ENCODE measurements around the gene DLL3. TPM values are rescaled to one million over a fixed set of nuclear protein-coding genes. Genes with fewer than 3 reads are reported as not detected.

Gene DLL3
- total and polyA plus RNA-seq, 9 of the 15 experiments (the other 6 are each of a cell fraction or from before 2014, with no cell fraction given), result 0.80 to 6.3 (median 1.2) TPM

DNA sequence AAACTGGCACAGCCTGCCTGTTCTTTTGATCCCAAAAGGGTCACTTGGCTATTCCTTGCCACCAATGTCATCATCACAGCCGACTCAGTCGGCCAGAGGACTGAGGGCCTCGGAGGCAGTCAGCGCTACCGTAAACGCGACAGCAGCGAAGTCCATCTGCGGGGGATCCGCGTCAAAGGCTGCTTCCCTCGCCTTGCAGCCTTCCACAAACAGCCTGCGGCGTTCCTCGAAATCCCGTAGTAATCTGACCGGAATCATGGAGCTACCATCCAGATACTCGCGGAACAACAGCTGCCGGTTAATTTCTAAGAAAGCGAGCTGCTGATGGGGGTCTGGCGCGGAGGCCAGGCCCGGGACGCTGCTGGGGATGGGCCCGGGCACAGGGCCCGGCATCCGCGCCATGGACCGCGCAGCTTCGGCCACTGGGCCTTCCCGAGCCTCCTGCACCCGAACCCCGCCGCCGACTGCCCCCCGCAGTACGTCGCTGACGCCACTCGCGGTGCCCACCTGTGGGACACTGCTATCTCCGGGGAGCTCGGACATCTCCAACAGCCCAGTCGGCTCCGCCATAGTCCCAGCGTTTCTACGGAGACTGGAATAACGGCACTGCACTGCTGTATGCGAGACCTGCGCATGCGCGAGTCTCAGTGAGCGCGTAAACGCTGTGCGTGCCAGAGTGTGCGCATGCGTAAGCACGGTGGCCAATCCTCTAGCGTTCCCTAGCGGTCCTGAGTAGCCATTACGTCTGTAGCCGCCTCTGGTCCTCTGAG, 33.7 kb downstream of the DLL3 start, which contains the start of gene EID2B (continued):
- TF ChIP-seq TBP (optimal IDR thresholded peaks at IDR 0.05; ENCODE audit: low read depth, low read length) (peak; percentile 79), RAD21 (CRISPR knock-in tag; conservative IDR thresholded peaks at IDR 0.05 in 1 of 2, IDR thresholded peaks at IDR 0.05 in 1 of 2) (peak; percentile 98), MIER1 (IDR thresholded peaks at IDR 0.05; ENCODE audit: low read depth) (no peak), ZNF23 (CRISPR knock-in tag; IDR thresholded peaks at IDR 0.05) (no peak), SMARCB1 (IDR thresholded peaks at IDR 0.05; ENCODE audit: insufficient read length, low read depth) (no peak), IRF2 (CRISPR knock-in tag; IDR thresholded peaks at IDR 0.05) (no peak), TAL1 (IDR thresholded peaks at IDR 0.05) (no peak), SMARCA4 (IDR thresholded peaks at IDR 0.05) (no peak), KAT7 (CRISPR knock-in tag; IDR thresholded peaks at IDR 0.05; ENCODE audit: borderline replicate concordance) (peak; percentile 60; the same call in 1 of the 2 replicates), ZNF133 (CRISPR knock-in tag; IDR thresholded peaks at IDR 0.05) (no peak), XRCC5 (IDR thresholded peaks at IDR 0.05; ENCODE audit: low read depth, low read length) (no peak), FOXK2 (conservative IDR thresholded peaks at IDR 0.05 in 1 of 2, IDR thresholded peaks at IDR 0.05 in 1 of 2; ENCODE audit: low read depth in 2 of 2) (peak in 1 of 2 experiments; percentile 65; a peak in 1 of 4 replicates), ATF7 (IDR thresholded peaks at IDR 0.05) (peak; percentile 85), POLR2B (IDR thresholded peaks at IDR 0.05; ENCODE audit: low read depth, partially characterized antibody) (peak; percentile 98), HMG20A (CRISPR knock-in tag; conservative IDR thresholded peaks at IDR 0.05) (no peak), ZNF57 (CRISPR knock-in tag; IDR thresholded peaks at IDR 0.05) (no peak), ZNF780A (CRISPR knock-in tag; IDR thresholded peaks at IDR 0.05) (no peak), POLR2G (IDR thresholded peaks at IDR 0.05; ENCODE audit: low read depth, low read length) (peak; percentile 81), POU5F1 (IDR thresholded peaks at IDR 0.05; ENCODE audit: borderline replicate concordance, low read depth, low read length, partially characterized antibody) (peak; percentile 78), HNRNPLL (IDR thresholded peaks at IDR 0.05; ENCODE audit: low read depth, low read length, poor library complexity, severe bottlenecking) (peak; percentile 79), SMAD3 (CRISPR knock-in tag; conservative IDR thresholded peaks at IDR 0.05) (no peak), ZFX (CRISPR knock-in tag; IDR thresholded peaks at IDR 0.05) (peak; percentile 97), CREB1 (IDR thresholded peaks at IDR 0.05) (no peak; the same call in 1 of the 2 replicates), CREB1 (CRISPR knock-in tag; IDR thresholded peaks at IDR 0.05) (peak; percentile 68; the same call in 1 of the 2 replicates)
- TF ChIP-seq, protein P1, sequence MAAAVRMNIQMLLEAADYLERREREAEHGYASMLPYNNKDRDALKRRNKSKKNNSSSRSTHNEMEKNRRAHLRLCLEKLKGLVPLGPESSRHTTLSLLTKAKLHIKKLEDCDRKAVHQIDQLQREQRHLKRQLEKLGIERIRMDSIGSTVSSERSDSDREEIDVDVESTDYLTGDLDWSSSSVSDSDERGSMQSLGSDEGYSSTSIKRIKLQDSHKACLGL (CRISPR knock-in tag; IDR thresholded peaks at IDR 0.05; ENCODE audit: borderline replicate concordance, poor library complexity, severe bottlenecking), result peak; percentile 19
- TF ChIP-seq, protein P2, sequence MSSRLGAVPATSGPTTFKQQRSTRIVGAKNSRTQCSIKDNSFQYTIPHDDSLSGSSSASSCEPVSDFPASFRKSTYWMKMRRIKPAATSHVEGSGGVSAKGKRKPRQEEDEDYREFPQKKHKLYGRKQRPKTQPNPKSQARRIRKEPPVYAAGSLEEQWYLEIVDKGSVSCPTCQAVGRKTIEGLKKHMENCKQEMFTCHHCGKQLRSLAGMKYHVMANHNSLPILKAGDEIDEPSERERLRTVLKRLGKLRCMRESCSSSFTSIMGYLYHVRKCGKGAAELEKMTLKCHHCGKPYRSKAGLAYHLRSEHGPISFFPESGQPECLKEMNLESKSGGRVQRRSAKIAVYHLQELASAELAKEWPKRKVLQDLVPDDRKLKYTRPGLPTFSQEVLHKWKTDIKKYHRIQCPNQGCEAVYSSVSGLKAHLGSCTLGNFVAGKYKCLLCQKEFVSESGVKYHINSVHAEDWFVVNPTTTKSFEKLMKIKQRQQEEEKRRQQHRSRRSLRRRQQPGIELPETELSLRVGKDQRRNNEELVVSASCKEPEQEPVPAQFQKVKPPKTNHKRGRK (tag; IDR thresholded peaks at IDR 0.05), result no peak
- TF ChIP-seq, protein P3, sequence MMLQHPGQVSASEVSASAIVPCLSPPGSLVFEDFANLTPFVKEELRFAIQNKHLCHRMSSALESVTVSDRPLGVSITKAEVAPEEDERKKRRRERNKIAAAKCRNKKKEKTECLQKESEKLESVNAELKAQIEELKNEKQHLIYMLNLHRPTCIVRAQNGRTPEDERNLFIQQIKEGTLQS (IDR thresholded peaks at IDR 0.05), result peak; percentile 41
- TF ChIP-seq, protein P3 (CRISPR knock-in tag; conservative IDR thresholded peaks at IDR 0.05), result no peak

All from K562 (cell line).